NCI-H1048 (cell line): ENCODE measurements around the gene SYNGR2.

Experiments used
- DNase-seq: peaks from one replicate; lab custom pipeline; 2025; lab: John Stamatoyannopoulos, UW

Gene SYNGR2

GRCh38 chr17:78168242-78168902, at the start of gene SYNGR2:
Gene SYNGR2 (plus strand): TSS chr17:78168581. CDS start chr17:78168617, 36 bp downstream.
- peak; percentile 59 for DNase-seq

GRCh38 chr17:78118801-78119241, 49.6 kb upstream of the SYNGR2 start:
- no peak for DNase-seq

- no peak for DNase-seq
These were observed 47.8 kb upstream of the SYNGR2 start for GRCh38 chr17:78120537-78120936.

GRCh38 chr17:78120971-78121800, 47.2 kb upstream of the SYNGR2 start:
- DNase-seq = no peak

GRCh38 chr17:78121801-78122215, 46.6 kb upstream of the SYNGR2 start:
- no peak for DNase-seq

- no peak for DNase-seq
These were observed 46.0 kb upstream of the SYNGR2 start for GRCh38 chr17:78122216-78122930.

- DNase-seq = no peak
These were observed 45.5 kb upstream of the SYNGR2 start for GRCh38 chr17:78122931-78123249.

GRCh38 chr17:78123258-78123929, 45.0 kb upstream of the SYNGR2 start:
- no peak for DNase-seq

- no peak for DNase-seq
These were observed 44.1 kb upstream of the SYNGR2 start for GRCh38 chr17:78124081-78124835.

- no peak for DNase-seq
These were observed 43.6 kb upstream of the SYNGR2 start for GRCh38 chr17:78124836-78125137.

GRCh38 chr17:78125138-78125913, 43.1 kb upstream of the SYNGR2 start:
- no peak for DNase-seq

GRCh38 chr17:78125976-78126894, 42.1 kb upstream of the SYNGR2 start:
- DNase-seq = no peak

GRCh38 chr17:78126895-78127238, 41.5 kb upstream of the SYNGR2 start:
- DNase-seq = no peak

GRCh38 chr17:78127239-78127887, 41.0 kb upstream of the SYNGR2 start:
- DNase-seq = no peak

GRCh38 chr17:78127888-78128550, 40.4 kb upstream of the SYNGR2 start:
- no peak for DNase-seq

- DNase-seq = no peak
These were observed 39.6 kb upstream of the SYNGR2 start, which contains the start of gene TMC6 for GRCh38 chr17:78128551-78129350. Gene TMC6 (minus strand): TSS chr17:78128755. CDS start chr17:78126832, 1,923 bp downstream.

GRCh38 chr17:78129351-78130089, 38.9 kb upstream of the SYNGR2 start:
- no peak for DNase-seq
